GM21825 (cell line): ENCODE data around the gene POC5.
A peak's percentile ranks its signal among the peaks of the same experiment; 100 is the strongest.
"Not testable (repeated sequence)": the region's sequence is repeated elsewhere in the genome, so short reads cannot be mapped to it uniquely, and the experiment has no call there.

Source experiments
- ATAC-seq: cut with Tn5 transposase; IDR thresholded peaks from one replicate; pipeline ENCODE4 v1.9.1; 2021; ENCODE audit warnings: mild to moderate bottlenecking, moderate library complexity; ENCODE audit not compliant: unreplicated experiment

Gene POC5, protein sequence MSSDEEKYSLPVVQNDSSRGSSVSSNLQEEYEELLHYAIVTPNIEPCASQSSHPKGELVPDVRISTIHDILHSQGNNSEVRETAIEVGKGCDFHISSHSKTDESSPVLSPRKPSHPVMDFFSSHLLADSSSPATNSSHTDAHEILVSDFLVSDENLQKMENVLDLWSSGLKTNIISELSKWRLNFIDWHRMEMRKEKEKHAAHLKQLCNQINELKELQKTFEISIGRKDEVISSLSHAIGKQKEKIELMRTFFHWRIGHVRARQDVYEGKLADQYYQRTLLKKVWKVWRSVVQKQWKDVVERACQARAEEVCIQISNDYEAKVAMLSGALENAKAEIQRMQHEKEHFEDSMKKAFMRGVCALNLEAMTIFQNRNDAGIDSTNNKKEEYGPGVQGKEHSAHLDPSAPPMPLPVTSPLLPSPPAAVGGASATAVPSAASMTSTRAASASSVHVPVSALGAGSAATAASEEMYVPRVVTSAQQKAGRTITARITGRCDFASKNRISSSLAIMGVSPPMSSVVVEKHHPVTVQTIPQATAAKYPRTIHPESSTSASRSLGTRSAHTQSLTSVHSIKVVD

DNA sequence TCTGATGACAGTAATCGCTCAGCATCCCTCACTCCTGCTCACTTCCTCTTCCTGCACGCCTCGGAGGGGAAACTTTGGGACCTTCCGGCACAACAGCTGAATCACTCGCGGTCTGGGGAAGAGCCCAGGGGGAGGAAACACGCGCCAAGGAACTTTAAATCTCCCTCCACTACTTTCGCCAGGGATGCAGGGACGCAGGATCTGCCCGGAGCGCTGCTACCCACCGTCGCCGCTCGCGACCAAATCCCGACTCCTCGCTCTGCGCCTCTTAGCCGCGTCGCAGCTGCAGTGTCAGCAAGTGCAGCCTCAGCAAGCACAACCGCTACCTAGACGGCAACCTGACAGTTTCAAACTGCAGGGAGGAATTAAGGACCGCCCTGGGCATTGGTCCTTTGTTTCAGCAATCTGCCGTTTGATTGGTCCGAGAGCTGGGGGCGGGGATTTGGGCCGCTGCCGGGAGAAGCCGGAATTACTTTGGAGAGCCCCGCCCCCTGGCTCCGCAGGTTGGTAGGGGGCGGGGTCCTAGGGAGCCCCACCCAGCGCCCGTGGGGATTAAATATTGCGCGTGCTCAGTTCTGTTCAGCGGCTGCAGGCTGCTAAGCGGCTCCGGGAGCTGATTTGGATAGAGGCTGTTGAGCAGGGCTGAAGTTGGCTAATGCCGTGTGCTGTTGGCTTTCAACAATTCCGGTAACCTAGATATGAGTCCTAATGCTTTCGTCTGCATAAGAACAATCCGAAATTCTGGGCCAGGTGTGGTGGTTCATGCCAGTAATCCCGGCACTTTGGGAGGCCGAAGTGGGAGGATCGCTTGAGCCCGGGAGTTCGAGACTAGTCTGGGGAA lies at the start of gene POC5:
Gene POC5 (minus strand): TSS at position 356 of the 841 bp plus-strand sequence. CDS start 4,500 bp downstream, outside the sequence.
- ATAC-seq, result peak; percentile 91

DNA sequence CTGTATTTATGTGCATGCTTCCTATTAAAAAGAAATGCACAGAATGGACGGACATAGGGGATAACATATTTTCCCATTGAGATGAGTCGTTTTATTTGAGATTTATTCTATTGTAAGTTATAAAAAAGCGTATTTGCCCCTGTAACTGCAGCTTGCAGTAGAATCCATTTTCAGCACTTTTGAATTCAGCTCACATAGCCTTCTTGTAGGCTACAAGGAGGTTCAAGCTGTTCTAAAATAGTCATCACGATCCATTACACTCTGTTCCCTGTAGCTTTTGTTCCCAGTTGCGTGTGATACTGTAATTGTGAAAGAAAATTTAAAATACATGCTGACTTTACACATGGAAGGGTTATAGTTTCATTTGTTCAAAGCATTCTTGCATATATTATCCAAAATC lies 40.9 kb upstream of the POC5 start:
- ATAC-seq, result no peak

DNA sequence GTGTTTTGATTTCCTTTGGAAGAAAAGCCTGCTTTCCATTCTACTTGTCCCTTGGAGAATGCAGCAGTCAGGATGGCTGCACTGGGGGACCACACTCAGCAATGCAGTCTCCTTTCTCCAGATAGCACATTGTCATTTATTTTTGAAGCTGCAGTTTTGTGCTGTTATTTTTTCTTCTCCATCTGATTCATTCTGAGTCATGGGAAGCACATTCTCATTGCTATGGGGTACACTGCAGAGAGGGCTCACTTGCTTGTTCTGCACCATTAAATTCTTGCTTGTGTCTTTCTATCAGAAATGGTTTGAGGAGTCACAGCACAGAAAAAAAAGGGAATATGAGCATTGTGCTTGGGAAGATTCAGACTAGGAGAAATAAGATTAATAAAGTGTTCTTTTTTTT lies 39.7 kb upstream of the POC5 start:
- no peak for ATAC-seq

DNA sequence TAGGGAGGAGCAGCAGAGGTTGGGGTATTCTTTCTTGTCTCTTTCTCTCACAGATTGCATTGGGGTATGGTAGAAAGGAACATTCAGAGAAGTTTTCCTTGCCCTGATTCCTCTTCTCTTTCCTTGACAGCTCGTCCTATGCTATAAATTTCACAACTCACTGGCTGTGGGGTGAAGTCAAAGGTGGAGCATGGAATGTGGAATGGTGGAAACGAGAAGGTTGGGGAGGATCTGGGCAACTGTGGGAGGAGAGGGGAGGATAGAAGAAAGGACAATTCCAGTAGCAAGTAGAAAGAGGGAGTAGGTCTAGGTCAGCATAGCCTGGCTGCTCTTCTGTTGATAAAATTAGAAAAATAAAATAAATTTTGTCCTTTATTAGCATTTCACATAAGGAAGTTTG lies 39.0 kb upstream of the POC5 start:
- no peak for ATAC-seq

DNA sequence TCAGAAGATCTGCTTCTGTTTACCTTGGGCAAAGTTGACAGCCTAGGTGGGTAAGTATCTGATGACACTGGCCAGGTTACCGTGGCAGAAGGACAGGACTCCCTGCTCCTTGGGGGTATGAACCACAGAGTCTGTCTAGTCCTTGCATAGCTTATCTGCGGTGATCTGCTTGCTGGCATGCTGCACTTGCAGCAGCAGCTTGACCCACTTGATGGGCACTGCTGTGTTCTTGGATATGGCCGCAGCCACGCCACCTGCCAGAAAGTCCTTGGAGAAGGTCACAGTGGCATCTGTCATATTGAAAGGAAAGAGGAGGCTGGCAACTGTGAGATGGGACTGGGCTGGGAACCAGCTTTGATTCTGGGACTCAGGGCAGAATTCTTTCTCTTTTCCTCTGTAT lies 35.9 kb upstream of the POC5 start:
- no peak for ATAC-seq

DNA sequence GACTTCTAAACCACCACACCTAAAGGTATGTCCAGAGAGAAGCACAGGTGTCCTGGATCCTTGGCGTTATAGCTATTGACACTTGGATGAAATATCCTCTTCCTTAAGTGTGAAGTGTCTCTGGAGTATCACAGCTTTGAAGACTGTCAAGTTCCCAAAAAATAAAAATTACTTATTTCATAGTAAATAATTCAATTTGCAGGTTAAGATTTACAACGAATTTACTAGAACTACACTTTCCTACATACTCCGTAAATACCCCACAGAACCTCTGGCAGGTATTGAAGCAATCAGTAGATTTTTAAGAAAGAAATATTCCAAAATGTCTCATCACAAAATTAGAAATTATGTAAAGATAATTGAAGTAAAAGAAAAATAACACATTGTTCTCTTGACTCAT lies 27.1 kb upstream of the POC5 start:
- no peak for ATAC-seq

DNA sequence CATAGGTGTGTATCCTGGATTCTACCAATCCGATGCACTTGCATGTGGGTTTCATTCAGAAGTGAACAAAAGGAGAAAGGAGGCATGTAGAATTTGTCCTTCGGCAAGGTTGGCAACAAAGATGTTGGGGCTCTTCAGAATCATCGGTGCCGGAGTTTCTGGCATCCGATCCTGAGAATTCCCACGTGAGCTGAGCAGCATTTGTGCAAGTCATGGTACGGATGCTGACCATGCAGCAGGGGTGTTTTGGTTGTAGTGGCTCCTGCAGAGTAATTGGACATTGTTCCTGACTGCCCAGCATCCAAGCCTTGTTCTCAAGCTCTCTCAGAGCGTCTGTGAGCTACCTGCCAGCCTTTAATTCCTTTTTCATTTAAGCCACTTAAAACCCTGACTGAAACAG lies 19.0 kb upstream of the POC5 start:
- ATAC-seq, result no peak

DNA sequence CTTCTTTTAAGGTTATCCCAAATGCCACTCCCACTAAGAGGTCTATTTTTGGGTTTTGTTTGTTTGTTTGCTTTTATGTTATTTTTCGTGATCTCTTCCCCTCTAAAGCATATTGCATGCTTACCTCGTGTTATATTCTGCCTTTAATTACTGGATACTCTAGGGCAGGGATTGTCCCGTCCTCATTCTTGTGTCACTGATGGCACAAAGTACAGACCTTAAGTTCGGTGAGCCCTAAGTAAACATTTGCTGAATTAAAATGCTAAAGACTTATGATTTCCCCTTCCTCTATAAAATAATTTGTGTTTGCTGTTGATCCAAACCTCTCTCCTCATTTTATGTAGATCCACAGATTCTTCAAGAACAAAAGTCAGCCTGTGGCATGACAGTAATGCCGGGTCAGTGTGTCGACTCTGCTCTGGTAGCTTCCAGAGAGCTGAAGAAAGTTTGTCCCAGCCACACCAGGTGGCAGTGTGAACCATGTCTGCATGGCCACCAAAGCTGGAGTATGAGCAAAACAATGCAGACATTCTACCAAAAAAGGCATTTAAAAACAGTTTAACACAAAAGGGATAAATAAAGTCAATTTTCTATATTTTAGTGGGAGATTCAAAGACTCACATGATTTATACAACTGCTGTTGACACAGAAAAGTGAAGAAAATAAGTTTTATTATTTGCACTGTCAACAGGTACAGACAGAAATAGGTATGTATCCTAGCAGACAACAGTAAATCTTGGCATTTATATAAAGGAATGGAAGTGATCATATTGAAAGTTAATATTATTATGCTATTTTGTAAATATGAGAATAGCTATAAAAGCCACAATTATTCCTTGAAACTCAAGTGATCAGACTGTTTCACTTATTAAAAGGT lies 17.9 kb upstream of the POC5 start:
- ATAC-seq, result no peak

DNA sequence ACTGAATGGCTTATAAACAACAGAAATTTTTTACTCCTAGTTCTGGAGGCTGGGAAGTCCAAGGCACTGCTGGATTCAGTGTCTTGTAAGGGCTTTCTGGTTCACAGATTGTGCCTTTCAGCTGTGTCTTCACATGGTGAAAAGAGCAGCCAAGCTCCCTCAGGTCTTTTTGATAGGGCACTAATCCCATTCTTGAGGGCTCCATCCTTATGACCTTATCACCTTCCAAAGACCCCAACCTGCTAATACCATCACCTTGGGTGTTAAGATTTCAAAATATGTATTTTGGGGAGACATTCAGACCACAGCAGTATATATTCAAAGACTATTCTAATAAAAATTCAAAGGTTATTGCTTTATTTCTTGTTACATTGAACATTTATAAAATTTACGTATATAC lies 16.5 kb upstream of the POC5 start:
- ATAC-seq, result no peak

DNA sequence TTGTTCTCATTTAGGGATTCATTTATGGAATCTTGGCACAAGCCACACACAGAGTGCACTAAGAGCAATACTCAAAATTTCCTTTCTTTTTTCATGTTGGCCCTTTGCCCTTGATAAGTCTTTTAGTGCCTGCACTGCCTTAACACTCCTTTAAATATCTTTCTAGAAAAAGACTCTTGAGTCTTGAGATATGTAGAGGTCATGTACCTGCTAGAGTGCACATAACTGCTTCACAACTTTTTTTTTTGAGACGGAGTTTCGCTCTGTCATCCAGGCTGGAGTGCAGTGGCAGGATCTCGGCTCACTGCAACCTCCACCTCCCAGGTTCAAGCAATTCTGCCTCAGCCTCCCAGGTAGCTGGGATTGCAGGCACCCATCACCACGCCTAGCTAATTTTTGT lies 14.3 kb upstream of the POC5 start:
- ATAC-seq, result not testable (repeated sequence)

DNA sequence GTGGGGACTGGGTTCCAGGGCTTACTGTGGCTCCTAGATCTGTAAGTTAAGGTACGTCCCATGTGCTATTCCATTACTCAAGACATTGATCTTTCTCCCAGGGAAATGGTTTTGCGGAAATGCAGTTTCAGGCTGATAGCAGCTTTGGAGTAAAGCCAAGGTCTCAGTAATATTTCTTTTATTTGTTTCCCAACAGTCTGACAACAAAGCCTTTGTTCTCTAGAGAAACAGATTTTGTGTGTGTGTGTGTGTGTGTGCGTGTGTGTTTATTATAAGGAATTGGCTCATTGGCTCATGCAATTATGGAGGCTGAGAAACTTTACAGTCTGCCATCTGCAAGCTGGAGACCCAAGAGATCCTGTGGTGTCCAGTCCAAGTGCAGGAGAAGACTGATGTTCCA lies 12.1 kb upstream of the POC5 start:
- no peak for ATAC-seq

DNA sequence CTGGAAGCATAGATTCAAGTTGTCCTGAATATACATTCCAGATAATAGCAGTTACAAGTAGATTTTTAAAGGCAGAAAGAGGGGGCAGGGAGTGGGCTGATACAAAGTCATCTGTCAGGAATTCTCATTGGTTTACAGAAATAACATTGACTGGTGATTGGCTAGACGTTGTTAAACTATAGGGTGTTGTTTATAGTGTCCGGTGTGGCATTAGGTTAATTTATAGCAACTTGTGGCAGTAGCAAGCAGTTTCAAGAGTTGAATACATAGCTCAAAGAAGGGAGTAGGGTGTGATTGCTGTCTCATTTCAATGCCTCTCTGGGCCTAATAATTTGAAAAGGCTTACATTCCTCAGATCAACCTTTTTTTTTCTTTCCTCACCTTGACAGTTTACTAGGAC lies 10.7 kb upstream of the POC5 start:
- ATAC-seq, result no peak

DNA sequence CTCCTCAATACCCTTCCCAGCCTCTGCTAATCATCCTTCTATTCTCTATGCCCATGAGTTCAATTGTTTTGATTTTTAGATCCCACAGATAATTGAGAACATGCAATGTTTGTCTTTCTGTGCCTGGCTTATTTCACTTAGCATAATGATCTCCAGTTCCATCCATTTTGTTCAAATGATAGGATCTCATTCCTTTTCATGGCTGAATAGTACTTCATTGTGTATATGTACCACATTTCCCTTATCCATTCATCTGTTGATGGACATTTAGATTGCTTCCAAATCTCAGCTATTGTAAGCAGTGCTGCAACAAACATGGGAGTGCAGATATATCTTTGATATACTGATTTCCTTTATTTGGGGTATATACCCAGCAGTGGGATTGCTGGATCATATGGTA lies 9.0 kb upstream of the POC5 start:
- not testable (repeated sequence) for ATAC-seq

DNA sequence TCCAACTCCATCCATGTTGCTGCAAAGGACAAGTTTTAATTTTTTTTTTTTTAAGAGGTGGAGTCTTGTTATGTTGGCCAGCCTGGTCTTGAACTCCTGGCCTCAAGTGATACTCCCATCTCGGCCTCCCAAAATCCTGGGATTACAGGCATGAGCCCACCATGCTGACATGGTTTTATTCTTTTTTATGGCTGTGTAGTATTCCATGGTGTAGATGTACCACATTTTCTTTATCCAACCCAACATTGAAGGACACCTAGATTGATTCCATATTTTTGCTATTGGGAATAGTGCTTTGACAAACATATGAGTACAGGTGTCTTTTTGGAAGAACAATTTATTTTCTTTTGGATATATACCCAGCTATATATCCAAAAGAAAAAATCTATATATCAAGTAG lies 6.1 kb upstream of the POC5 start:
- ATAC-seq, result no peak

DNA sequence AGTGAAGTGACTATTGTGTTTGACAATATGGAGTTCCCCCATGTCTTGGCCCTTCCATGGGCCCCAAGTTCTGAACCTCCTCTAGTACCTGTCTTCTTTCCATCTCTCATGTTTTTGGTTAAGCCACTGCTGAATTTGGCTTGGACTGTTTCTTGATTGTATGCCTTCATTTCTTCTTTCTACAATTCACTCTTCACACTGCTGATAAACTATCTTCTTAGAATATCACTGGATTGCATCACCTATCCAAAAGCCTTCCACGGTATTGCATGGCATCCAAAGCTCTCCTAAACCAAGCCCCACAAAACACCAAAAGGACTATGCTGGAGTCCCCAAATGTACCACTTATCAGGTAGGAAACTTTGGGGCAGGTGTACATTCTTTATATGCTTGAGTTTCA lies 4.3 kb upstream of the POC5 start:
- ATAC-seq, result no peak

DNA sequence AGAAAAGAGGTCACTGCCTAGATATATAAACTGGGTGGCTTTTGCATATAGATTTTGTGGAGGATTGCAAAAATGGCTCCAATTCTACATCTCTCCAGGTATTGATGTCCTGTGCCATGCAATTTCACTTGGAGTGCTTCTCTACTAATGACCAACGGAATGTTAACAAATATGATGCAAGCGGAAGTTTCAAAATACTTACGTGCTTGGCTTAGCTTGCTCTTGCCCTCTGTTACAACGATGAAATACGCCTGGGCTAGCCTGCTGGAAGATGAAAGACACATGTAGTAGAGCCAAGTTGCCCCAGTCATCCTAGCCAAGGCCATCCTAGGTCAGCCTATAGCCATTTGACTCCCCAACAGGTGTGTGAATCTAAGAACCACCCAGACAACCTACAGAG lies 3.6 kb upstream of the POC5 start:
- ATAC-seq, result no peak

DNA sequence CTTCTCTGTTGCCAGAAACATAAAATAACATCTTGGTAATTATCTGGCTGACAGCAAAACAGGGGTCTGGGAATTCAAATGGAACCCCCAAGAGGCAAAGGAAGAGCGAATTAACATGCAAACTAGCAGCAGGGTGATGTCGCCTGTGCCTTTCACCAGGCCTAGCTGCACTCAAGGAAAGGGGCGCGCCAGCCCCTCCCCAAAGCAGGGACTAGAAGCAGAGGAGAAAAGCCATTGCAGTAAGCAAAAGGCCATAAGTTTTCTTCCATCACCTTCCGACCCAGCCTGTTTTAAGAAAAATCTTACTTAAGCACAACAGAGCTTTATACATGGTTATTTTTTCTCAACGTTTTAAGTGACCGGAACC lies 539 bp downstream of the POC5 start:
- ATAC-seq, result peak; percentile 21

DNA sequence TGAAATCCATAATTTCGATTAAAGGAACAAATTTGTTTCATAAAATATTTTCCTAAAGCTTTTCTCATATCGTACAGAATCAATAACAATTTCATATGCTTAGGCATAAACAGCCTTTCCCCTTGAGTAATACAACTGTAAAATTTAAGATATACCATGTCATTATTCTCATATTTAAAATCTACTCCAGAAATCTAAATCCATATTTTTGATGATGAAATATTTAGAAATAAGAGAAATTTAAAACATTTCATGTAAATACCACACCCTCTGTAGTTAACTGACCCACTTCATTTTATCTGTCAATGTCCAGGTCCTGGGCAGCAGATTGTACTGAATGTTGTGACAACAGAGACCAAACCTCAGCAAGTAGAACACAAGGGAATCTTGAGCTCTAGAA lies 5.1 kb downstream of the POC5 start:
- no peak for ATAC-seq

DNA sequence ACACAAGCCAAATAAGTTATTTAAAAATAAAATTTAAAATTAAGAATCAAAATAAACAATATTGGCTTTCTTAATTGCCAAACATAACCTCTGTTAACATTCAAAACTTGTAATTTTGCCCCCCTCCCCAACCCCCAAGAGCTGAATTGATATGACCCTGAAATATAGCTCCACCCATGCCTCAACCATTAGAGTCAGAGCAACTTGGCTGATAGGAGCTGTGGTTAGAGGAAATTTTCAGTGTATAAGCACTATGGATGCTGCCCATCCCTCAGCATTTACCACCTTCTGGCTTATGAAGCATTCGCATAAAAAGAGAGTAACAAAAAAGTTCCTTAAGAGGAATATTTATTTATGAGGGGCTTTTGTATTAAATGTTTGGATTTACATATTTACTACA lies 6.1 kb downstream of the POC5 start:
- no peak for ATAC-seq

DNA sequence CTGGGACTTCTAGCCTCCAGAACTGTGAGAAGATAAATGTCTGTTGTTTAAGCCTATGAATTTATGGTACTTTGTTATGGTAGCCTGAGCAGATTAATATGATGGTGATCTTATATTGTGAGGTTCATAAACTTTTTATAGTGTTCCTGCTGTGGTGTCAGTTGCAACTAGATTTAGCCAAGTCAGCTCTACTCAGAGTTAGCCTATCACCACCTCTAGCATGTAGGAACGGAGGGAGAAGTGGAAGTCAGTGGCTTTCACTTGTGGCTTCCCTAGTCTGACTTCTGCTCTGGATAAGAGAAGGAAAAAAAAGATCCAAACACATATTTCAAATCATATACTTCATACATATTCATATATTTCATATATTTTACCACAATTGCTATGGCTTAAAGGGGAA lies 6.6 kb downstream of the POC5 start:
- ATAC-seq, result no peak

DNA sequence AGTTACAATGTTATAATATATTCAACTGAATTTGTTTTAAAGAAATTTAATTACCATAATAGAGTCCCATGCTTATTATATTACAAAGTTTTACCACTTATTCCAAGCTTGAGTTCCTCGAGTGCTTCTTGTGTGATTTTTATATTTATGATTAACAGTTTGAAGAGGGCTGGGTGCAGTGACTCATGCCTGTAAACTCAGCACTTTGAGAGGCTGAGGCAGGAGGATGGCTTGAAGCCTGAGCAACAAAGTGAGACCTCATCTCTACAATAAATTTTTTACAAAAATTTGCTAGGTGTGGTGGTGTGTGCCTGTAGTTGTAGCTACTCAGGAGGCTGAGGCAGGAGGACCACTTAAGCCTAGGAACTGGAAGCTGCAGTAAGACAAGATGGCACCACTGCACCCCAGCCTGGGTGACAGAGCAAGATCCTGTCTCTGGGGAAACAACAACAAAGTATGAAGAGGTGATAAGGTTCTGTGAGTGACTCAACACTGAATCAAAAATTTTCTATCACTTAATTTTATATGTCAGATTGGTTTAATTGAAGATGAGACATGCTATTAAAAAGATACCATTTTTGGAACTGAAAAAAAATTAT lies 9.2 kb downstream of the POC5 start:
- no peak for ATAC-seq
